ENCODE measurements around the gene VSIG8.
A peak's percentile ranks its signal among the peaks of the same experiment; 100 is the strongest.

VSIG8 gene

GRCh38 chr1:159883134-159883533 is 20.7 kb upstream of the VSIG8 start:
- no peak overlapping the region for H3K4me3 ChIP-seq (ENCODE audit: low read length)
- no peak for TF ChIP-seq CTCF (IDR thresholded peaks at IDR 0.05; ENCODE audit: insufficient read depth, low read depth, low read length, missing control alignments)
- DNase-seq (ENCODE audit: low read depth) = no peak

- DNase-seq (ENCODE audit: low read depth) = peak; percentile 77
- no peak overlapping the region for H3K4me3 ChIP-seq (ENCODE audit: low read length)
- no peak for TF ChIP-seq CTCF (IDR thresholded peaks at IDR 0.05; ENCODE audit: insufficient read depth, low read depth, low read length, missing control alignments)
Observed at GRCh38 chr1:159882527-159882862, 20.0 kb upstream of the VSIG8 start.

GRCh38 chr1:159881622-159882526 is 19.4 kb upstream of the VSIG8 start:
- TF ChIP-seq CTCF (IDR thresholded peaks at IDR 0.05; ENCODE audit: insufficient read depth, low read depth, low read length, missing control alignments) = no peak
- peak; percentile 100 for DNase-seq (ENCODE audit: low read depth)
- H3K4me3 ChIP-seq (ENCODE audit: low read length) = no peak overlapping the region

GRCh38 chr1:159880430-159880829 is 18.0 kb upstream of the VSIG8 start:
- DNase-seq (ENCODE audit: low read depth) = no peak
- TF ChIP-seq CTCF (IDR thresholded peaks at IDR 0.05; ENCODE audit: insufficient read depth, low read depth, low read length, missing control alignments) = no peak
- H3K4me3 ChIP-seq (ENCODE audit: low read length) = no peak overlapping the region

- peak; percentile 86 for DNase-seq (ENCODE audit: low read depth)
- no peak for TF ChIP-seq CTCF (IDR thresholded peaks at IDR 0.05; ENCODE audit: insufficient read depth, low read depth, low read length, missing control alignments)
- no peak overlapping the region for H3K4me3 ChIP-seq (ENCODE audit: low read length)
Observed at GRCh38 chr1:159879977-159880376, 17.5 kb upstream of the VSIG8 start.

- DNase-seq (ENCODE audit: low read depth) = no peak
- H3K4me3 ChIP-seq (ENCODE audit: low read length) = no peak overlapping the region
- no peak for TF ChIP-seq CTCF (IDR thresholded peaks at IDR 0.05; ENCODE audit: insufficient read depth, low read depth, low read length, missing control alignments)
Observed at GRCh38 chr1:159879136-159879535, 16.7 kb upstream of the VSIG8 start.
